Umbilical cord (tissue), 2 donors: Measurements from ENCODE around the gene SNRK. TPM values are rescaled to one million over a fixed set of nuclear protein-coding genes. Genes with fewer than 3 reads are reported as not detected.

ENCODE experiments used
- DNase-seq: peaks from one replicate; pipeline ENCODE4 v3.0.0-alpha.2; 2015; ENCODE audit warnings: low spot score
- total RNA-seq: library from RNA; depleted of rRNA; stranded (reverse); fragments of >200 nt; gene quantifications from one replicate; pipeline ENCODE4 v1.2.3, GENCODE V29; 2014; ENCODE audit warnings: low replicate concordance; ENCODE audit not compliant: insufficient read depth

Gene SNRK
- total RNA-seq, 1 donor from 2014 or later = 27.4 TPM

- no peak for DNase-seq
Measured at GRCh38 chr3:43371494-43371893, 85.2 kb downstream of the SNRK start.

- no peak for DNase-seq
Measured at GRCh38 chr3:43372007-43372740, 85.8 kb downstream of the SNRK start.

- no peak for DNase-seq
Measured at GRCh38 chr3:43372809-43373559, 86.6 kb downstream of the SNRK start.

- no peak for DNase-seq
Measured at GRCh38 chr3:43373560-43373928, 87.2 kb downstream of the SNRK start.

GRCh38 chr3:43378066-43378935, 92.0 kb downstream of the SNRK start:
- DNase-seq = no peak

GRCh38 chr3:43379343-43379742, 93.0 kb downstream of the SNRK start:
- peak; percentile 75 for DNase-seq

- no peak for DNase-seq
Measured at GRCh38 chr3:43388175-43388574, 101.8 kb downstream of the SNRK start.

GRCh38 chr3:43388915-43389314, 102.6 kb downstream of the SNRK start:
- no peak for DNase-seq

GRCh38 chr3:43389388-43390254, 103.3 kb downstream of the SNRK start:
- peak; percentile 59 for DNase-seq

- no peak for DNase-seq
Measured at GRCh38 chr3:43390255-43390588, 103.9 kb downstream of the SNRK start.

GRCh38 chr3:43391621-43392020, 105.3 kb downstream of the SNRK start:
- DNase-seq = no peak

- DNase-seq = peak; percentile 61
Measured at GRCh38 chr3:43394041-43394554, 107.8 kb downstream of the SNRK start.

GRCh38 chr3:43399034-43399433, 112.7 kb downstream of the SNRK start:
- DNase-seq = no peak

GRCh38 chr3:43400167-43400566, 113.8 kb downstream of the SNRK start:
- no peak for DNase-seq

Other genes with a start within 250 kb of the SNRK start
- gene POMGNT2, start 180.5 kb upstream of the SNRK start, total RNA-seq = 20.0 TPM